K562 (cell line): Measurements from ENCODE around the gene SUDS3. TPM values are rescaled to one million over a fixed set of nuclear protein-coding genes. Genes with fewer than 3 reads are reported as not detected.

Source experiments
- BRCA1 ChIP-seq, 2 experiments: fragments of 450-650 bp in 1 of 2; sonication (generic) in 1 of 2; formaldehyde crosslinking in 1 of 2; IDR thresholded peaks; 2 replicates each; pipeline versions ENCODE4 v1.5.0 to v1.6.1; 2017 to 2020; ENCODE audit warnings: mild to moderate bottlenecking in 1 of 2, missing genetic modification reagents in 1 of 2
- EGR1 ChIP-seq: fragments of 450-650 bp; conservative IDR thresholded peaks from 2 replicates; pipeline ENCODE4 v1.6.1; 2017; ENCODE audit warnings: mild to moderate bottlenecking
- ESRRA ChIP-seq: fragments of 450-650 bp; IDR thresholded peaks from 2 replicates; pipeline ENCODE4 v1.6.1; 2014; ENCODE audit warnings: low read depth, mild to moderate bottlenecking, moderate library complexity, borderline replicate concordance
- FIP1L1 ChIP-seq: fragments of 200-400 bp; formaldehyde crosslinking; IDR thresholded peaks from 2 replicates; pipeline ENCODE4 v1.6.1; 2018; ENCODE audit warnings: mild to moderate bottlenecking, low read depth, low read length; ENCODE audit not compliant: poor library complexity, severe bottlenecking
- HNRNPL ChIP-seq: fragments of 200-400 bp; formaldehyde crosslinking; IDR thresholded peaks from 2 replicates; pipeline ENCODE4 v1.6.1; 2017; ENCODE audit warnings: low read depth, mild to moderate bottlenecking, low read length
- NFRKB ChIP-seq: fragments of 450-650 bp; IDR thresholded peaks from 2 replicates; pipeline ENCODE4 v1.6.1; 2016; ENCODE audit warnings: low read depth
- NFYB ChIP-seq: IDR thresholded peaks from 2 replicates; pipeline ENCODE4 v1.6.1; 2011; ENCODE audit warnings: mild to moderate bottlenecking, moderate library complexity; ENCODE audit not compliant: insufficient read length; ENCODE audit errors: extremely low read depth
- PML ChIP-seq: IDR thresholded peaks from 2 replicates; pipeline ENCODE4 v1.6.1; 2012; ENCODE audit warnings: low read length, inconsistent platforms
- RB1 ChIP-seq: fragments of 450-650 bp; IDR thresholded peaks from 2 replicates; pipeline ENCODE4 v1.6.1; 2017; ENCODE audit warnings: low read depth, mild to moderate bottlenecking
- RFX1 ChIP-seq: fragments of 450-650 bp; IDR thresholded peaks from 2 replicates; pipeline ENCODE4 v1.6.1; 2016; ENCODE audit warnings: mild to moderate bottlenecking, moderate library complexity
- RUNX1 ChIP-seq: sonication (generic); IDR thresholded peaks from 2 replicates; pipeline ENCODE4 v1.6.1; 2016; ENCODE audit warnings: antibody characterized with exemption, low read depth
- SREBF1 ChIP-seq: fragments of 150-350 bp; IDR thresholded peaks from 2 replicates; pipeline ENCODE4 v1.6.1; 2014; ENCODE audit warnings: antibody characterized with exemption, low read depth, low read length, borderline replicate concordance
- WHSC1 ChIP-seq: IDR thresholded peaks from one replicate; pipeline ENCODE4 v1.6.1; 2012; ENCODE audit warnings: low read length, control low read depth, inconsistent platforms
- ZNF12 ChIP-seq: sonication (generic); formaldehyde crosslinking; IDR thresholded peaks from 2 replicates; pipeline ENCODE4 v1.4.0; 2020; ENCODE audit warnings: mild to moderate bottlenecking, missing genetic modification reagents
- ZNF316 ChIP-seq: fragments of 450-650 bp; IDR thresholded peaks from 2 replicates; pipeline ENCODE4 v1.6.1; 2016
- polyA plus RNA-seq, 8 experiments: library from polyadenylated mRNA; depleted of rRNA in 4 of 8; stranded (reverse) in 5 of 8; unstranded in 3 of 8; fragments of >200 nt; fragmentation: Nextera tagmentation in 2 of 8; fragmentation: Illumina TruSeq in 1 of 8; extraction: Ambion mirVana in 2 of 8; extraction: Trizol in 1 of 8; gene quantifications; 2 replicates each; pipeline versions ENCODE4 v1.2.1 to v1.2.3, GENCODE V29; 2011 to 2014; ENCODE audit warnings: inconsistent platforms in 1 of 8, missing spikeins in 1 of 8
- total RNA-seq, 7 experiments: library from RNA; depleted of rRNA in 6 of 7; stranded (reverse); fragments of >200 nt in 6 of 7; fragmentation: Illumina TruSeq in 2 of 7; extraction: Trizol in 2 of 7; gene quantifications; 2 replicates each; pipeline versions ENCODE4 v1.2.1 to v1.2.3, GENCODE V29; 2011 to 2021; ENCODE audit warnings: low replicate concordance in 1 of 7
- TF ChIP-seq, protein P1 (sequence below): fragments of 200-800 bp; sonication (Bioruptor generic); IDR thresholded peaks from 2 replicates; pipeline ENCODE4 v1.6.1; 2017; ENCODE audit warnings: missing genetic modification characterization, missing compliant biosample characterization
- TF ChIP-seq, protein P2 (sequence below): fragments of 150-350 bp; conservative IDR thresholded peaks from 2 replicates; pipeline ENCODE4 v1.6.1; 2014; ENCODE audit warnings: low read length
- TF ChIP-seq, protein P3 (sequence below): fragments of 250-450 bp; sonication (Bioruptor Pico); IDR thresholded peaks from 2 replicates; pipeline ENCODE4 v1.9.0; 2021; ENCODE audit warnings: mild to moderate bottlenecking
- TF ChIP-seq, protein P4 (sequence below): sonication (generic); formaldehyde crosslinking; IDR thresholded peaks from 2 replicates; pipeline ENCODE4 v1.9.0; 2022; ENCODE audit warnings: mild to moderate bottlenecking, missing genetic modification reagents
- TF ChIP-seq, protein P5 (sequence below): fragments of 450-650 bp; formaldehyde crosslinking; IDR thresholded peaks from 2 replicates; pipeline ENCODE4 v1.4.0; 2020; ENCODE audit warnings: mild to moderate bottlenecking, moderate library complexity
- TF ChIP-seq, protein P6 (sequence below): conservative IDR thresholded peaks from 2 replicates; pipeline ENCODE4 v1.6.1; 2011; ENCODE audit warnings: low read depth, mild to moderate bottlenecking, low read length; ENCODE audit not compliant: control insufficient read depth

The SUDS3 gene
- total and polyA plus RNA-seq, 9 of the 15 experiments (the other 6 are each of a cell fraction or from before 2014, with no cell fraction given) = 6.6 to 30.5 (median 23.3) TPM

DNA sequence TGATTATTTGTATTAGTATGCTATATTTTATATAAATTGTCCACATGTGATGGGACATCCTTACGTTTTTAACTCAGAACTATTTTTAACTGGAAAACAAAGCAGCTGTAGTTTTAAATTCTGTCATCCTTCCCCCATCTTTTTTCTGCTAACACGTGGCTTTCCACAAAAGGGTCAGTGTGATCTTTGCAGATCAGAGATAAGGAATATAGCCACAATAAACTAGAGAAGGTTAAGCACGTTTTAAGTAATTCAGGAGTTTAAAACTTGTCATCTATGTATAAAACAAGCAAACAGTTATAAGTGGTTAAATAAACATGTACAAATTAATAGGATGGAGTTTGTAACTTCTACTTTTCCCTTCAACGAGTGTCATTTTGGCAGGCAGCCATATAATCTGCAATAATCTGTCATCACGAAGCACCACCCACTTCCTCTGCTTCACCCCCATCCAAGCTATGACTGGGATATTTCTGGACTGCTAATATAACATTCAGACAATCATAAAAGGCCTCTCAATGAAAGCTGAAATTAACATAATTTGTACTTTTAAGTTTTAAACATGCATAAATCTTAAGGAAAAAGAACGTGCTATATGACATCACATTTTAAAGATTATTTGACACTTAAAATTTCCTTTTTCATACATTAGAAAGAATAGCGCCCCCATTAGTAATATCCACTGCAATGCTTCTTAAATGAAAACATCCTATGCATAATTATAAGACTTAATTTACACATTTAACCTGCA is 18.9 kb upstream of the SUDS3 start (continued):
- TF ChIP-seq, protein P1, sequence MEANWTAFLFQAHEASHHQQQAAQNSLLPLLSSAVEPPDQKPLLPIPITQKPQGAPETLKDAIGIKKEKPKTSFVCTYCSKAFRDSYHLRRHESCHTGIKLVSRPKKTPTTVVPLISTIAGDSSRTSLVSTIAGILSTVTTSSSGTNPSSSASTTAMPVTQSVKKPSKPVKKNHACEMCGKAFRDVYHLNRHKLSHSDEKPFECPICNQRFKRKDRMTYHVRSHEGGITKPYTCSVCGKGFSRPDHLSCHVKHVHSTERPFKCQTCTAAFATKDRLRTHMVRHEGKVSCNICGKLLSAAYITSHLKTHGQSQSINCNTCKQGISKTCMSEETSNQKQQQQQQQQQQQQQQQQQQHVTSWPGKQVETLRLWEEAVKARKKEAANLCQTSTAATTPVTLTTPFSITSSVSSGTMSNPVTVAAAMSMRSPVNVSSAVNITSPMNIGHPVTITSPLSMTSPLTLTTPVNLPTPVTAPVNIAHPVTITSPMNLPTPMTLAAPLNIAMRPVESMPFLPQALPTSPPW (CRISPR knock-in tag) = peak; percentile 41
- TF ChIP-seq HNRNPL (no peak), ZNF12 (CRISPR knock-in tag) (no peak), PML (no peak; the same call in 1 of the 2 replicates), RUNX1 (no peak), ESRRA (peak; percentile 40; the same call in 1 of the 2 replicates), BRCA1 (IDR thresholded peaks at IDR 0.05) (no peak), BRCA1 (CRISPR knock-in tag; IDR thresholded peaks at IDR 0.05) (no peak), ZNF316 (no peak; the same call in 1 of the 2 replicates), EGR1 (peak; percentile 75), NFRKB (peak; percentile 85), FIP1L1 (no peak), NFYB (no peak), RB1 (no peak), SREBF1 (no peak), RFX1 (0 out of 2 replicates have a peak, but pooled peaks have one; percentile 4), WHSC1 (no peak)
- TF ChIP-seq, protein P2, sequence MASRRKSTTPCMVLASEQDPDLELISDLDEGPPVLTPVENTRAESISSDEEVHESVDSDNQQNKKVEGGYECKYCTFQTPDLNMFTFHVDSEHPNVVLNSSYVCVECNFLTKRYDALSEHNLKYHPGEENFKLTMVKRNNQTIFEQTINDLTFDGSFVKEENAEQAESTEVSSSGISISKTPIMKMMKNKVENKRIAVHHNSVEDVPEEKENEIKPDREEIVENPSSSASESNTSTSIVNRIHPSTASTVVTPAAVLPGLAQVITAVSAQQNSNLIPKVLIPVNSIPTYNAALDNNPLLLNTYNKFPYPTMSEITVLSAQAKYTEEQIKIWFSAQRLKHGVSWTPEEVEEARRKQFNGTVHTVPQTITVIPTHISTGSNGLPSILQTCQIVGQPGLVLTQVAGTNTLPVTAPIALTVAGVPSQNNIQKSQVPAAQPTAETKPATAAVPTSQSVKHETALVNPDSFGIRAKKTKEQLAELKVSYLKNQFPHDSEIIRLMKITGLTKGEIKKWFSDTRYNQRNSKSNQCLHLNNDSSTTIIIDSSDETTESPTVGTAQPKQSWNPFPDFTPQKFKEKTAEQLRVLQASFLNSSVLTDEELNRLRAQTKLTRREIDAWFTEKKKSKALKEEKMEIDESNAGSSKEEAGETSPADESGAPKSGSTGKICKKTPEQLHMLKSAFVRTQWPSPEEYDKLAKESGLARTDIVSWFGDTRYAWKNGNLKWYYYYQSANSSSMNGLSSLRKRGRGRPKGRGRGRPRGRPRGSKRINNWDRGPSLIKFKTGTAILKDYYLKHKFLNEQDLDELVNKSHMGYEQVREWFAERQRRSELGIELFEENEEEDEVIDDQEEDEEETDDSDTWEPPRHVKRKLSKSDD = no peak
- TF ChIP-seq, protein P3, sequence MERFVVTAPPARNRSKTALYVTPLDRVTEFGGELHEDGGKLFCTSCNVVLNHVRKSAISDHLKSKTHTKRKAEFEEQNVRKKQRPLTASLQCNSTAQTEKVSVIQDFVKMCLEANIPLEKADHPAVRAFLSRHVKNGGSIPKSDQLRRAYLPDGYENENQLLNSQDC (CRISPR knock-in tag) = no peak
- TF ChIP-seq, protein P4, sequence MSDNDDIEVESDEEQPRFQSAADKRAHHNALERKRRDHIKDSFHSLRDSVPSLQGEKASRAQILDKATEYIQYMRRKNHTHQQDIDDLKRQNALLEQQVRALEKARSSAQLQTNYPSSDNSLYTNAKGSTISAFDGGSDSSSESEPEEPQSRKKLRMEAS (CRISPR knock-in tag) = no peak
- TF ChIP-seq, protein P5, sequence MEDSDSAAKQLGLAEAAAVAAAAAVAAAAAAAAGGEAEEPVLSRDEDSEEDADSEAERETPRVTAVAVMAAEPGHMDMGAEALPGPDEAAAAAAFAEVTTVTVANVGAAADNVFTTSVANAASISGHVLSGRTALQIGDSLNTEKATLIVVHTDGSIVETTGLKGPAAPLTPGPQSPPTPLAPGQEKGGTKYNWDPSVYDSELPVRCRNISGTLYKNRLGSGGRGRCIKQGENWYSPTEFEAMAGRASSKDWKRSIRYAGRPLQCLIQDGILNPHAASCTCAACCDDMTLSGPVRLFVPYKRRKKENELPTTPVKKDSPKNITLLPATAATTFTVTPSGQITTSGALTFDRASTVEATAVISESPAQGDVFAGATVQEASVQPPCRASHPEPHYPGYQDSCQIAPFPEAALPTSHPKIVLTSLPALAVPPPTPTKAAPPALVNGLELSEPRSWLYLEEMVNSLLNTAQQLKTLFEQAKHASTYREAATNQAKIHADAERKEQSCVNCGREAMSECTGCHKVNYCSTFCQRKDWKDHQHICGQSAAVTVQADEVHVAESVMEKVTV (CRISPR knock-in tag) = no peak
- TF ChIP-seq, protein P6, sequence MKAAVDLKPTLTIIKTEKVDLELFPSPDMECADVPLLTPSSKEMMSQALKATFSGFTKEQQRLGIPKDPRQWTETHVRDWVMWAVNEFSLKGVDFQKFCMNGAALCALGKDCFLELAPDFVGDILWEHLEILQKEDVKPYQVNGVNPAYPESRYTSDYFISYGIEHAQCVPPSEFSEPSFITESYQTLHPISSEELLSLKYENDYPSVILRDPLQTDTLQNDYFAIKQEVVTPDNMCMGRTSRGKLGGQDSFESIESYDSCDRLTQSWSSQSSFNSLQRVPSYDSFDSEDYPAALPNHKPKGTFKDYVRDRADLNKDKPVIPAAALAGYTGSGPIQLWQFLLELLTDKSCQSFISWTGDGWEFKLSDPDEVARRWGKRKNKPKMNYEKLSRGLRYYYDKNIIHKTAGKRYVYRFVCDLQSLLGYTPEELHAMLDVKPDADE = no peak
